PC-3 (cell line): Measurements from ENCODE around the gene UBAP1.

Source experiments
- CTCF ChIP-seq: fragments of 300-600 bp; sonication (generic); conservative IDR thresholded peaks from 2 replicates; pipeline ENCODE4 v1.5.1; 2017; ENCODE audit warnings: antibody characterized with exemption, low read depth, mild to moderate bottlenecking, low read length
- EZH2 ChIP-seq: fragments of 300-600 bp; sonication (generic); IDR thresholded peaks from one replicate; pipeline ENCODE4 v1.6.1; 2017; ENCODE audit warnings: antibody characterized with exemption, mild to moderate bottlenecking, low read length; ENCODE audit not compliant: unreplicated experiment

- no peak for TF ChIP-seq CTCF
- no peak for TF ChIP-seq EZH2
Observed at GRCh38 chr9:34203275-34203991, 24.6 kb downstream of the UBAP1 start.
